ENCODE measurements around the gene TEPSIN.

The TEPSIN gene

GRCh38 chr17:81213978-81214377, 24.9 kb downstream of the TEPSIN start:
- Histone ChIP-seq H3K36me3 (replicated peaks; ENCODE audit: insufficient read depth, low read length) (no peaks in the 10 kb centered on the region), H2AFZ (ENCODE audit: low read length) (no peak overlapping the region), H4K20me1 (ENCODE audit: insufficient read depth, low read length) (no peaks in the 10 kb centered on the region), H3K9me3 (replicated peaks; ENCODE audit: insufficient read depth, low read length) (no peaks in the 10 kb centered on the region), H3K79me2 (ENCODE audit: low read length) (no peaks in the 10 kb centered on the region), H3K4me3 (ENCODE audit: low read length) (no peak overlapping the region), H3F3A (ENCODE audit: insufficient read depth, low read length) (no peaks in the 10 kb centered on the region), H3K27me3 (replicated peaks; ENCODE audit: insufficient read depth, low read length) (no peaks in the 10 kb centered on the region), H3K4me1 (ENCODE audit: low read length) (no peaks in the 10 kb centered on the region), H3K4me2 (ENCODE audit: low read depth, low read length) (no peak overlapping the region), H3K9me2 (replicated peaks; ENCODE audit: insufficient read depth, low read length) (no peaks in the 10 kb centered on the region), H3K27ac (ENCODE audit: low read length) (no peak overlapping the region), H3K9ac (ENCODE audit: low read length) (no peak overlapping the region)
- TF ChIP-seq EZH2 (optimal IDR thresholded peaks at IDR 0.05; ENCODE audit: low read depth, low read length) (no peak), EZH2phosphoT487 (IDR thresholded peaks at IDR 0.05; ENCODE audit: low read length) (no peak), CTCF (IDR thresholded peaks at IDR 0.05; ENCODE audit: low read length) (no peak)
- DNase-seq, result no peak

DNA sequence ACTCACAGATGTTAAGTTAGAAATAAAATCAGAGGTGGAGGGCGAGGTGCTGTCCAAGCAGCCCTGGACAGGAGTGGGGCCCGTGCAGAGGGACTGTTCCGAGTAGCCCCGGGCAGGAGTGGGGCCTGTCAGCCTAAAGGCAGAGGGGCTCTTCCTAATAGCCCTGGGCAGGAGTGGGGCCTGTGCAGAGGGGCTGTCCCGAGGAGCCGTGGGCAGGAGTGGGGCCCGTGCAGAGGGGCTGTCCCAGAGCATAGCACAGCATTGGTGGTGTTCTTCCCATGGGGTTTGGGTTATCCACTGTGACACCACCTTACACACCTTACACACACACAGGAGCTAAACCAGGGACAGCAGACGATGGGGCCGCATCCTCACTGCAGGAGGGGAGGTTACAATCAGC, 26.5 kb downstream of the TEPSIN start:
- Histone ChIP-seq H3K9me2 (replicated peaks; ENCODE audit: insufficient read depth, low read length) (no peaks in the 10 kb centered on the region), H3K9me3 (replicated peaks; ENCODE audit: insufficient read depth, low read length) (no peaks in the 10 kb centered on the region), H3K27me3 (replicated peaks; ENCODE audit: insufficient read depth, low read length) (no peaks in the 10 kb centered on the region), H2AFZ (ENCODE audit: low read length) (no peak overlapping the region), H3K4me1 (ENCODE audit: low read length) (no peaks in the 10 kb centered on the region), H3K79me2 (ENCODE audit: low read length) (no peaks in the 10 kb centered on the region), H3F3A (ENCODE audit: insufficient read depth, low read length) (no peaks in the 10 kb centered on the region), H3K27ac (ENCODE audit: low read length) (no peak overlapping the region), H3K4me3 (ENCODE audit: low read length) (no peak overlapping the region), H4K20me1 (ENCODE audit: insufficient read depth, low read length) (no peaks in the 10 kb centered on the region), H3K36me3 (replicated peaks; ENCODE audit: insufficient read depth, low read length) (no peaks in the 10 kb centered on the region), H3K9ac (ENCODE audit: low read length) (no peak overlapping the region), H3K4me2 (ENCODE audit: low read depth, low read length) (no peak overlapping the region)
- TF ChIP-seq EZH2phosphoT487 (IDR thresholded peaks at IDR 0.05; ENCODE audit: low read length), result no peak
- TF ChIP-seq CTCF (IDR thresholded peaks at IDR 0.05; ENCODE audit: low read length), result no peak
- TF ChIP-seq EZH2 (optimal IDR thresholded peaks at IDR 0.05; ENCODE audit: low read depth, low read length), result no peak
- DNase-seq, result no peak

GRCh38 chr17:81210868-81211267, 28.0 kb downstream of the TEPSIN start:
- Histone ChIP-seq H3K27ac (ENCODE audit: low read length) (no peak overlapping the region), H2AFZ (ENCODE audit: low read length) (no peak overlapping the region), H3K9ac (ENCODE audit: low read length) (no peak overlapping the region), H3K4me1 (ENCODE audit: low read length) (no peaks in the 10 kb centered on the region), H4K20me1 (ENCODE audit: insufficient read depth, low read length) (no peaks in the 10 kb centered on the region), H3K9me3 (replicated peaks; ENCODE audit: insufficient read depth, low read length) (no peaks in the 10 kb centered on the region), H3K9me2 (replicated peaks; ENCODE audit: insufficient read depth, low read length) (no peaks in the 10 kb centered on the region), H3K79me2 (ENCODE audit: low read length) (no peaks in the 10 kb centered on the region), H3K4me2 (ENCODE audit: low read depth, low read length) (no peak overlapping the region), H3K36me3 (replicated peaks; ENCODE audit: insufficient read depth, low read length) (no peaks in the 10 kb centered on the region), H3K27me3 (replicated peaks; ENCODE audit: insufficient read depth, low read length) (no peaks in the 10 kb centered on the region), H3F3A (ENCODE audit: insufficient read depth, low read length) (no peaks in the 10 kb centered on the region), H3K4me3 (ENCODE audit: low read length) (no peak overlapping the region)
- TF ChIP-seq EZH2 (optimal IDR thresholded peaks at IDR 0.05; ENCODE audit: low read depth, low read length) (no peak), CTCF (IDR thresholded peaks at IDR 0.05; ENCODE audit: low read length) (no peak), EZH2phosphoT487 (IDR thresholded peaks at IDR 0.05; ENCODE audit: low read length) (no peak)
- no peak for DNase-seq
